Measurements from ENCODE around the gene BMP2K. TPM values are rescaled to one million over a fixed set of nuclear protein-coding genes. Genes with fewer than 3 reads are reported as not detected.

Gene BMP2K
- total and polyA plus RNA-seq, 2 of the 8 experiments (the other 6 are each of a cell fraction or from before 2014, with no cell fraction given), result 15.6 to 24.1 TPM

DNA sequence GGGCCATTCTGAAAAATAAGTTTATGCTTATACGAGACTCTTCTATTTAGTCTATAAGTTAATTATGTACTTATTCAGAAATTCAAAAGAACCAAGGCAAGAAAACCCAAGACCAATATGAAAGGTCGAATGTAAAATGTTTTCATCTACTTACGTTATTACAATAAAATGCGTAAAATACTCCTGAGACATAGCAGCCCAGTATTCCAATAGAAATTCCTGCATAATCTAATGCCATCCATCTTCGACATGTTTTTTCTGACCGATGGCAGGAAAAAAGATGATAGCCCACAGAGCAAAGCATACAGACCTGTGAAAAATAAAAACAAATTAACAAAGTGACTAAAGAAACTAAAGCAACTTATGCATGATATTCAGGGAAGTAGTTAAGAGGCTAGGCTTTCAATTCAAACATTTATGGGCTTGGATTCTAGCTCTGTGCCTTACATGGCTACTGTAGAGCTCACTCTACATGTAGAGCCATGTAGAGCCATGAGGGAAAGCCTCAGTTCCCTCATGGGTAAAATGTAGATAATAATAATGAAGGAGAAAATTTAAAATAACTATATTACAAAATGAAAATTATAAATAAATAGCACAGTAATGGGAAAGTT, 154.0 kb downstream of the BMP2K start:
- Histone ChIP-seq H3K4ac (replicated peaks; ENCODE audit: insufficient read length, low read depth, low read length) (no peak overlapping the region), H4K20me1 (replicated peaks in 1 of 2; ENCODE audit: control insufficient read depth in 1 of 2, insufficient read depth in 2 of 2, low read length in 2 of 2) (peaks cover 0 to 2% of the 10 kb centered on the region in 2 experiments), H3K9ac (replicated peaks in 1 of 4; ENCODE audit: extremely low read depth in 1 of 4, low read depth in 3 of 4, low read length in 3 of 4) (no peak overlapping the region), H2BK120ac (replicated peaks; ENCODE audit: low read depth, low read length) (no peak overlapping the region), H3K23me2 (ENCODE audit: low read depth, low read length) (no peaks in the 10 kb centered on the region), H2BK5ac (ENCODE audit: low read depth, low read length) (no peak overlapping the region), H3K27ac (ENCODE audit: low read depth, low read length) (no peak overlapping the region), H2BK15ac (ENCODE audit: low read length) (no peak overlapping the region), H3K4me2 (ENCODE audit: insufficient read depth in 1 of 2, low read depth in 2 of 2, low read length in 2 of 2) (no peak overlapping the region), H2BK12ac (ENCODE audit: low read depth, low read length) (no peak overlapping the region), H3K36me3 (ENCODE audit: control insufficient read depth in 2 of 4, insufficient read depth in 4 of 4, low read length in 3 of 4) (peaks cover 5 to 28% (median 8%) of the 10 kb centered on the region in 4 experiments; a peak in 7 of 8 replicates), H3K4me3 (ENCODE audit: extremely low read depth in 1 of 4, insufficient read depth in 2 of 4, low read depth in 3 of 4, low read length in 4 of 4) (no peak overlapping the region), H3K23ac (ENCODE audit: insufficient read length) (no peak overlapping the region), H4K91ac (replicated peaks; ENCODE audit: insufficient read length, low read length) (no peak overlapping the region), H2AFZ (ENCODE audit: low read length) (no peak overlapping the region), H3K79me1 (ENCODE audit: low read depth, low read length) (no peaks in the 10 kb centered on the region; the same call in 1 of the 2 replicates), H3K79me2 (ENCODE audit: control insufficient read depth in 1 of 2, insufficient read depth in 2 of 2, low read length in 2 of 2) (no peaks in the 10 kb centered on the region), H4K8ac (ENCODE audit: extremely low read depth, insufficient read depth, low read length) (no peak overlapping the region), H4K5ac (ENCODE audit: insufficient read length, low read depth, low read length) (no peak overlapping the region), H3K18ac (ENCODE audit: extremely low read depth, low read length) (no peak overlapping the region), H3K27me3 (replicated peaks in 1 of 4; ENCODE audit: control insufficient read depth in 3 of 4, extremely low read depth in 1 of 4, insufficient read depth in 3 of 4, low read length in 3 of 4) (no peaks in the 10 kb centered on the region), H3K14ac (ENCODE audit: insufficient read length) (no peak overlapping the region), H3K56ac (replicated peaks; ENCODE audit: insufficient read length, low read depth, low read length) (no peak overlapping the region), H3K4me1 (replicated peaks in 1 of 4; ENCODE audit: control insufficient read depth in 3 of 4, insufficient read depth in 4 of 4, low read length in 3 of 4) (no peaks in the 10 kb centered on the region), H2AK5ac (ENCODE audit: low read depth, low read length) (no peak overlapping the region), H2BK20ac (ENCODE audit: low read length) (no peak overlapping the region), H3K9me3 (ENCODE audit: insufficient read depth in 2 of 2, low read depth in 1 of 2, low read length in 1 of 2) (no peaks in the 10 kb centered on the region)
- ChIA-PET CTCF (ENCODE audit: partially characterized antibody) (no interaction called here), POLR2A (ENCODE audit: partially characterized antibody) (no interaction called here)
- DNase-seq (ENCODE audit: low read depth in 1 of 2, low spot score in 2 of 2), result no peak
- FAIRE-seq, result no peak
- WGBS, 2 experiments (ENCODE audit: extremely low coverage in 1 of 2, insufficient coverage in 1 of 2, insufficient read length in 1 of 2, insufficient replicate concordance in 2 of 2, low coverage in 1 of 2, low lambda C conversion rate in 2 of 2, missing lambda C conversion rate in 1 of 2), result 93% methylated on average over 6 of the region's 6 CpGs; no CpG with 5 or more reads in 1 of the 2 experiments
- no peak for TF ChIP-seq HDAC2 (IDR thresholded peaks at IDR 0.05; ENCODE audit: borderline replicate concordance in 1 of 2, low read depth in 2 of 2, low read length in 2 of 2)
- TF ChIP-seq EGR1 (IDR thresholded peaks at IDR 0.05; ENCODE audit: borderline replicate concordance, low read depth, low read length), result no peak
- TF ChIP-seq SIRT6 (IDR thresholded peaks at IDR 0.05; ENCODE audit: low read length), result no peak
- no peak for TF ChIP-seq RAD21 (IDR thresholded peaks at IDR 0.05 in 1 of 2, conservative IDR thresholded peaks at IDR 0.05 in 1 of 2; ENCODE audit: low read depth in 2 of 2, low read length in 2 of 2)
- no peak for TF ChIP-seq TBP (IDR thresholded peaks at IDR 0.05; ENCODE audit: low read depth, low read length)
- TF ChIP-seq POU5F1 (IDR thresholded peaks at IDR 0.05; ENCODE audit: low read depth, low read length), result no peak
- no peak for TF ChIP-seq SRF (IDR thresholded peaks at IDR 0.05; ENCODE audit: low read depth, low read length)
- TF ChIP-seq, protein P1, sequence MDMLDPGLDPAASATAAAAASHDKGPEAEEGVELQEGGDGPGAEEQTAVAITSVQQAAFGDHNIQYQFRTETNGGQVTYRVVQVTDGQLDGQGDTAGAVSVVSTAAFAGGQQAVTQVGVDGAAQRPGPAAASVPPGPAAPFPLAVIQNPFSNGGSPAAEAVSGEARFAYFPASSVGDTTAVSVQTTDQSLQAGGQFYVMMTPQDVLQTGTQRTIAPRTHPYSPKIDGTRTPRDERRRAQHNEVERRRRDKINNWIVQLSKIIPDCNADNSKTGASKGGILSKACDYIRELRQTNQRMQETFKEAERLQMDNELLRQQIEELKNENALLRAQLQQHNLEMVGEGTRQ (IDR thresholded peaks at IDR 0.05; ENCODE audit: low read length), result no peak
- no peak for TF ChIP-seq RBBP5 (IDR thresholded peaks at IDR 0.05; ENCODE audit: borderline replicate concordance, low read depth, low read length)
- TF ChIP-seq BCL11A (IDR thresholded peaks at IDR 0.05; ENCODE audit: low read depth in 2 of 2, low read length in 2 of 2), result no peak
- no peak for TF ChIP-seq SP1 (IDR thresholded peaks at IDR 0.05; ENCODE audit: low read depth, low read length)
- TF ChIP-seq GABPA (IDR thresholded peaks at IDR 0.05; ENCODE audit: borderline replicate concordance, insufficient read depth, low read length), result no peak
- no peak for TF ChIP-seq YY1 (IDR thresholded peaks at IDR 0.05; ENCODE audit: low read depth, low read length)
